AG20443 (cell line): ENCODE results near the gene PLCB1.
A peak's percentile ranks its signal among the peaks of the same experiment; 100 is the strongest.
"Not testable (repeated sequence)": the region's sequence is repeated elsewhere in the genome, so short reads cannot be mapped to it uniquely, and the experiment has no call there.

Experiments used
- DNase-seq: peaks from one replicate; pipeline ENCODE4 v3.0.0; 2012; ENCODE audit warnings: low spot score, mixed read lengths

The PLCB1 gene

GRCh38 chr20:8335059-8335458 is 203.0 kb downstream of the PLCB1 start:
- DNase-seq = no peak

GRCh38 chr20:8335495-8336195 is 203.6 kb downstream of the PLCB1 start:
- no peak for DNase-seq

- no peak for DNase-seq
Measured at GRCh38 chr20:8339349-8339748, 207.3 kb downstream of the PLCB1 start.

- no peak for DNase-seq
Measured at GRCh38 chr20:8342391-8342790, 210.3 kb downstream of the PLCB1 start.

GRCh38 chr20:8344106-8344505 is 212.0 kb downstream of the PLCB1 start:
- no peak for DNase-seq

- no peak for DNase-seq
Measured at GRCh38 chr20:8344631-8345030, 212.6 kb downstream of the PLCB1 start.

GRCh38 chr20:8346700-8347270 is 214.7 kb downstream of the PLCB1 start:
- no peak for DNase-seq

- DNase-seq = not testable (repeated sequence)
Measured at GRCh38 chr20:8350225-8350624, 218.2 kb downstream of the PLCB1 start.

- DNase-seq = no peak
Measured at GRCh38 chr20:8352486-8352885, 220.4 kb downstream of the PLCB1 start.

GRCh38 chr20:8353512-8353911 is 221.4 kb downstream of the PLCB1 start:
- DNase-seq = no peak

GRCh38 chr20:8355453-8355852 is 223.4 kb downstream of the PLCB1 start:
- no peak for DNase-seq

- DNase-seq = no peak
Measured at GRCh38 chr20:8356806-8357205, 224.7 kb downstream of the PLCB1 start.

GRCh38 chr20:8357703-8358102 is 225.6 kb downstream of the PLCB1 start:
- no peak for DNase-seq

- no peak for DNase-seq
Measured at GRCh38 chr20:8360035-8360434, 228.0 kb downstream of the PLCB1 start.

GRCh38 chr20:8361006-8361652 is 229.1 kb downstream of the PLCB1 start:
- DNase-seq = peak; percentile 60

GRCh38 chr20:8361779-8362178 is 229.7 kb downstream of the PLCB1 start:
- DNase-seq = no peak

- DNase-seq = no peak
Measured at GRCh38 chr20:8362457-8362856, 230.4 kb downstream of the PLCB1 start.

- DNase-seq = no peak
Measured at GRCh38 chr20:8363970-8364733, 232.1 kb downstream of the PLCB1 start.

- no peak for DNase-seq
Measured at GRCh38 chr20:8364734-8365078, 232.6 kb downstream of the PLCB1 start.

GRCh38 chr20:8365634-8366033 is 233.6 kb downstream of the PLCB1 start:
- no peak for DNase-seq

GRCh38 chr20:8366303-8366923 is 234.3 kb downstream of the PLCB1 start:
- no peak for DNase-seq

GRCh38 chr20:8367689-8368088 is 235.6 kb downstream of the PLCB1 start:
- no peak for DNase-seq
